CD8-positive, alpha-beta memory T cell (primary cell): ENCODE results near the gene UPK1B. TPM values are rescaled to one million over a fixed set of nuclear protein-coding genes. Genes with fewer than 3 reads are reported as not detected.
"Not testable (repeated sequence)": the region's sequence is repeated elsewhere in the genome, so short reads cannot be mapped to it uniquely, and the experiment has no call there.

ENCODE experiments used
- CTCF ChIA-PET: fragments of 350-600 bp; sonication (Branson Sonifier 250); formaldehyde crosslinking; loops from one replicate; lab custom pipeline; 2021; ENCODE audit warnings: antibody characterized with exemption; lab: Charles Lee
- POLR2A ChIA-PET: fragments of 350-600 bp; sonication (Branson Sonifier 250); formaldehyde crosslinking; loops from one replicate; lab custom pipeline; 2021; ENCODE audit warnings: antibody characterized with exemption; lab: Charles Lee
- DNase-seq, 5 donors: peaks; one replicate each; pipeline versions ENCODE4 v3.0.0 to v3.0.0-alpha.2; 2020 to 2022; ENCODE audit warnings: mixed read lengths in 1 of 5
- H3K27ac ChIP-seq: one replicate; pipeline ENCODE4 v1.7.0; 2013; ENCODE audit warnings: low read depth, mild to moderate bottlenecking, low read length, moderate library complexity
- H3K27me3 ChIP-seq: 2 replicates; pipeline ENCODE4 v1.7.0; 2013; ENCODE audit warnings: low read length, mild to moderate bottlenecking; ENCODE audit not compliant: insufficient read depth, poor library complexity, severe bottlenecking
- H3K36me3 ChIP-seq: 2 replicates; pipeline ENCODE4 v1.7.0; 2013; ENCODE audit warnings: mild to moderate bottlenecking, low read length, moderate library complexity; ENCODE audit not compliant: insufficient read depth
- H3K4me1 ChIP-seq: 2 replicates; pipeline ENCODE4 v1.7.0; 2013; ENCODE audit warnings: mild to moderate bottlenecking, low read length, moderate library complexity; ENCODE audit not compliant: insufficient read depth
- H3K4me3 ChIP-seq: 2 replicates; pipeline ENCODE4 v1.7.0; 2013; ENCODE audit warnings: mild to moderate bottlenecking, low read length
- H3K9me3 ChIP-seq: 2 replicates; pipeline ENCODE4 v1.7.0; 2013; ENCODE audit warnings: mild to moderate bottlenecking, low read length
- H3K27ac Mint-ChIP-seq, 8 donors: one replicate each; pipeline ENCODE4 v1.8.0; 2020 to 2021; ENCODE audit warnings: mixed read lengths in 8 of 8, mild to moderate bottlenecking in 6 of 8, inconsistent platforms in 3 of 8, moderate library complexity in 3 of 8
- H3K27me3 Mint-ChIP-seq, 2 donors: one replicate each; pipeline ENCODE4 v1.8.0; 2020 to 2021; ENCODE audit warnings: mixed read lengths in 2 of 2, mild to moderate bottlenecking in 1 of 2, moderate library complexity in 1 of 2
- H3K36me3 Mint-ChIP-seq, 3 donors: one replicate each; pipeline ENCODE4 v1.8.0; 2020 to 2021; ENCODE audit warnings: mixed read lengths in 3 of 3, inconsistent platforms in 1 of 3, mild to moderate bottlenecking in 1 of 3
- H3K4me1 Mint-ChIP-seq, 3 donors: one replicate each; pipeline ENCODE4 v1.8.0; 2020 to 2021; ENCODE audit warnings: mixed read lengths in 3 of 3, inconsistent platforms in 1 of 3, mild to moderate bottlenecking in 1 of 3
- H3K4me3 Mint-ChIP-seq, 7 donors: one replicate each; pipeline ENCODE4 v1.8.0; 2020 to 2021; ENCODE audit warnings: mixed read lengths in 7 of 7, mild to moderate bottlenecking in 6 of 7, moderate library complexity in 4 of 7, inconsistent platforms in 2 of 7
- H3K9me3 Mint-ChIP-seq, 5 donors: one replicate each; pipeline ENCODE4 v1.8.0; 2020 to 2022; ENCODE audit warnings: mixed read lengths in 5 of 5, mild to moderate bottlenecking in 3 of 5, moderate library complexity in 2 of 5, inconsistent platforms in 1 of 5
- polyA plus RNA-seq: library from polyadenylated mRNA; unstranded; fragments of 300-500 nt; fragmentation: Illumina TruSeq; gene quantifications from one replicate; pipeline ENCODE4 v1.2.3, GENCODE V29; 2021
- total RNA-seq, 2 experiments: library from RNA; stranded (reverse); gene quantifications; one replicate each; pipeline ENCODE4 v1.2.3, GENCODE V29; 2021

The UPK1B gene
- total and polyA plus RNA-seq, 3 experiments from 2014 or later, result not detected

- POLR2A ChIA-PET, result no interaction called here
- Histone ChIP-seq H3K27me3 (no peaks in the 10 kb centered on the region), H3K36me3 (no peaks in the 10 kb centered on the region), H3K4me3 (no peak overlapping the region), H3K9me3 (no peaks in the 10 kb centered on the region), H3K27ac (no peak overlapping the region), H3K4me1 (no peaks in the 10 kb centered on the region)
- DNase-seq, result no peak
- peaks cover 0 to 35% (median 11%) of the 10 kb centered on the region in 3 donors for H3K36me3 Mint-ChIP-seq
- H3K9me3 Mint-ChIP-seq, result peaks cover 0 to 12% (median 9%) of the 10 kb centered on the region in 5 donors
- no peak overlapping the region for H3K4me3 Mint-ChIP-seq
- CTCF ChIA-PET, result no interaction called here
- no peaks in the 10 kb centered on the region for H3K4me1 Mint-ChIP-seq
- no peak overlapping the region for H3K27ac Mint-ChIP-seq
- peaks cover 14 to 60% of the 10 kb centered on the region in 2 donors for H3K27me3 Mint-ChIP-seq
Measured at GRCh38 chr3:119160361-119160760, 13.0 kb upstream of the UPK1B start.

GRCh38 chr3:119160815-119161214, 12.6 kb upstream of the UPK1B start:
- ChIA-PET CTCF (no interaction called here), POLR2A (no interaction called here)
- Histone ChIP-seq H3K4me1 (no peaks in the 10 kb centered on the region), H3K36me3 (no peaks in the 10 kb centered on the region), H3K9me3 (no peaks in the 10 kb centered on the region), H3K27ac (no peak overlapping the region), H3K27me3 (no peaks in the 10 kb centered on the region), H3K4me3 (no peak overlapping the region)
- H3K4me3 Mint-ChIP-seq, result no peak overlapping the region
- H3K9me3 Mint-ChIP-seq, result peaks cover 0 to 9% (median 8%) of the 10 kb centered on the region in 5 donors
- no peak overlapping the region for H3K27ac Mint-ChIP-seq
- H3K4me1 Mint-ChIP-seq, result no peaks in the 10 kb centered on the region
- H3K27me3 Mint-ChIP-seq, result peaks cover 11 to 56% of the 10 kb centered on the region in 2 donors
- H3K36me3 Mint-ChIP-seq, result peaks cover 0 to 34% (median 11%) of the 10 kb centered on the region in 3 donors
- no peak for DNase-seq

- Mint-ChIP-seq H3K4me3 (no peak overlapping the region), H3K36me3 (peaks cover 0 to 34% (median 11%) of the 10 kb centered on the region in 3 donors), H3K9me3 (peaks cover 0 to 9% (median 6%) of the 10 kb centered on the region in 5 donors), H3K27me3 (peaks cover 11 to 55% of the 10 kb centered on the region in 2 donors), H3K4me1 (no peaks in the 10 kb centered on the region), H3K27ac (no peak overlapping the region)
- H3K9me3 ChIP-seq, result no peaks in the 10 kb centered on the region
- POLR2A ChIA-PET, result no interaction called here
- H3K4me1 ChIP-seq, result no peaks in the 10 kb centered on the region
- DNase-seq, result no peak
- no peaks in the 10 kb centered on the region for H3K36me3 ChIP-seq
- H3K27ac ChIP-seq, result no peak overlapping the region
- H3K4me3 ChIP-seq, result no peak overlapping the region
- CTCF ChIA-PET, result no interaction called here
- no peaks in the 10 kb centered on the region for H3K27me3 ChIP-seq
Measured at GRCh38 chr3:119161240-119161639, 12.2 kb upstream of the UPK1B start.

GRCh38 chr3:119164745-119165144, 8.7 kb upstream of the UPK1B start:
- H3K27me3 ChIP-seq, CTCF ChIA-PET, H3K9me3 ChIP-seq, H3K4me3 ChIP-seq, H3K27ac Mint-ChIP-seq, H3K9me3 Mint-ChIP-seq, POLR2A ChIA-PET, H3K4me1 Mint-ChIP-seq, DNase-seq, H3K4me1 ChIP-seq, H3K36me3 ChIP-seq, H3K27ac ChIP-seq, H3K4me3 Mint-ChIP-seq: not testable (repeated sequence)
- Mint-ChIP-seq H3K36me3 (peaks cover 0 to 25% (median 11%) of the 10 kb centered on the region in 3 donors), H3K27me3 (peaks cover 6 to 43% of the 10 kb centered on the region in 2 donors)

GRCh38 chr3:119170821-119171220, 2.6 kb upstream of the UPK1B start:
- Histone ChIP-seq H3K36me3 (no peaks in the 10 kb centered on the region), H3K4me3 (no peak overlapping the region), H3K27me3 (no peaks in the 10 kb centered on the region), H3K9me3 (no peaks in the 10 kb centered on the region), H3K27ac (no peak overlapping the region), H3K4me1 (no peaks in the 10 kb centered on the region)
- Mint-ChIP-seq H3K9me3 (no peaks in the 10 kb centered on the region), H3K4me3 (no peak overlapping the region), H3K36me3 (no peaks in the 10 kb centered on the region), H3K27me3 (peaks cover 3 to 9% of the 10 kb centered on the region in 2 donors), H3K27ac (no peak overlapping the region), H3K4me1 (no peaks in the 10 kb centered on the region)
- ChIA-PET POLR2A (no interaction called here), CTCF (no interaction called here)
- no peak for DNase-seq

- Histone ChIP-seq H3K36me3 (no peaks in the 10 kb centered on the region), H3K27me3 (no peaks in the 10 kb centered on the region), H3K4me1 (no peaks in the 10 kb centered on the region), H3K9me3 (no peaks in the 10 kb centered on the region), H3K27ac (no peak overlapping the region), H3K4me3 (no peak overlapping the region)
- Mint-ChIP-seq H3K27me3 (peaks cover 14 to 49% of the 10 kb centered on the region in 2 donors), H3K36me3 (peaks cover 0 to 4% (median 2%) of the 10 kb centered on the region in 3 donors), H3K4me3 (no peak overlapping the region), H3K27ac (no peak overlapping the region), H3K4me1 (no peaks in the 10 kb centered on the region), H3K9me3 (peaks cover 0 to 1% (median 0%) of the 10 kb centered on the region in 5 donors)
- POLR2A ChIA-PET, result no interaction called here
- CTCF ChIA-PET, result no interaction called here
- no peak for DNase-seq
Measured at GRCh38 chr3:119175872-119176756, 2.7 kb downstream of the UPK1B start.

- DNase-seq, result no peak
- Histone ChIP-seq H3K27me3 (no peaks in the 10 kb centered on the region), H3K9me3 (no peaks in the 10 kb centered on the region), H3K36me3 (no peaks in the 10 kb centered on the region), H3K4me3 (no peak overlapping the region), H3K27ac (no peak overlapping the region), H3K4me1 (no peaks in the 10 kb centered on the region)
- no peak overlapping the region for H3K4me3 Mint-ChIP-seq
- H3K9me3 Mint-ChIP-seq, result peaks cover 0 to 1% (median 0%) of the 10 kb centered on the region in 5 donors
- peaks cover 14 to 49% of the 10 kb centered on the region in 2 donors for H3K27me3 Mint-ChIP-seq
- ChIA-PET POLR2A (no interaction called here), CTCF (no interaction called here)
- H3K36me3 Mint-ChIP-seq, result peaks cover 0 to 4% (median 2%) of the 10 kb centered on the region in 3 donors
- no peaks in the 10 kb centered on the region for H3K4me1 Mint-ChIP-seq
- no peak overlapping the region for H3K27ac Mint-ChIP-seq
Measured at GRCh38 chr3:119176778-119177177, 3.4 kb downstream of the UPK1B start.

- no peak overlapping the region for H3K27ac ChIP-seq
- H3K4me3 ChIP-seq, result no peak overlapping the region
- ChIA-PET POLR2A (no interaction called here), CTCF (no interaction called here)
- H3K36me3 Mint-ChIP-seq, result peaks cover 0 to 4% (median 2%) of the 10 kb centered on the region in 3 donors
- H3K36me3 ChIP-seq, result no peaks in the 10 kb centered on the region
- no peaks in the 10 kb centered on the region for H3K4me1 ChIP-seq
- H3K9me3 ChIP-seq, result no peaks in the 10 kb centered on the region
- DNase-seq, result no peak
- no peaks in the 10 kb centered on the region for H3K4me1 Mint-ChIP-seq
- peaks cover 13 to 49% of the 10 kb centered on the region in 2 donors for H3K27me3 Mint-ChIP-seq
- H3K27me3 ChIP-seq, result no peaks in the 10 kb centered on the region
- H3K27ac Mint-ChIP-seq, result no peak overlapping the region
- peaks cover 0 to 1% (median 0%) of the 10 kb centered on the region in 5 donors for H3K9me3 Mint-ChIP-seq
- H3K4me3 Mint-ChIP-seq, result no peak overlapping the region
Measured at GRCh38 chr3:119177321-119177720, 3.9 kb downstream of the UPK1B start.
